IMR-90 (cell line): Measurements from ENCODE around the gene ZNF446.

Experiments
- CTCF ChIP-seq: conservative IDR thresholded peaks from 2 replicates; pipeline ENCODE4 v1.5.1; 2012; ENCODE audit warnings: mild to moderate bottlenecking, low read depth, low read length, improper control_type of control experiment
- RAD21 ChIP-seq: IDR thresholded peaks from 2 replicates; pipeline ENCODE4 v1.6.1; 2012; ENCODE audit warnings: low read length, improper control_type of control experiment
- USF2 ChIP-seq: fragments of 150-350 bp; IDR thresholded peaks from 2 replicates; pipeline ENCODE4 v1.6.1; 2017; ENCODE audit warnings: mild to moderate bottlenecking, antibody characterized with exemption, low read length, low read depth

GRCh38 chr19:58483776-58484175 is 7.6 kb downstream of the ZNF446 start:
- TF ChIP-seq CTCF (no peak), RAD21 (no peak), USF2 (no peak)
